WTC11 (cell line): ENCODE data around the gene IP6K2. TPM values are rescaled to one million over a fixed set of nuclear protein-coding genes. Genes with fewer than 3 reads are reported as not detected.

Source experiments
- ATF2 ChIP-seq: sonication (generic); formaldehyde crosslinking; IDR thresholded peaks from 2 replicates; pipeline ENCODE4 v1.8.1; 2022; ENCODE audit warnings: low read depth, missing genetic modification reagents, borderline replicate concordance
- ATF6 ChIP-seq: sonication (generic); formaldehyde crosslinking; IDR thresholded peaks from 2 replicates; pipeline ENCODE4 v1.8.1; 2023; ENCODE audit warnings: mild to moderate bottlenecking, missing genetic modification reagents
- CTCF ChIP-seq: fragments of 200-600 bp; IDR thresholded peaks from 2 replicates; pipeline ENCODE4 v1.8.0; 2022; ENCODE audit warnings: antibody characterized with exemption
- E2F5 ChIP-seq: sonication (generic); formaldehyde crosslinking; IDR thresholded peaks from 2 replicates; pipeline ENCODE4 v1.8.1; 2022; ENCODE audit warnings: mild to moderate bottlenecking, moderate library complexity, missing genetic modification reagents
- ELF4 ChIP-seq: sonication (generic); formaldehyde crosslinking; IDR thresholded peaks from 2 replicates; pipeline ENCODE4 v1.8.1; 2022; ENCODE audit warnings: low read depth, mild to moderate bottlenecking, moderate library complexity, missing genetic modification reagents
- EMX1 ChIP-seq: fragments of 250-450 bp; sonication (Bioruptor Pico); IDR thresholded peaks from 2 replicates; pipeline ENCODE4 v1.8.0; 2021; ENCODE audit warnings: mild to moderate bottlenecking
- FOXK1 ChIP-seq: sonication (generic); formaldehyde crosslinking; IDR thresholded peaks from 2 replicates; pipeline ENCODE4 v1.8.0; 2022; ENCODE audit warnings: mild to moderate bottlenecking, moderate library complexity, missing genetic modification reagents
- GTF2I ChIP-seq: fragments of 250-450 bp; sonication (Bioruptor Pico); conservative IDR thresholded peaks from 2 replicates; pipeline ENCODE4 v1.4.0; 2021; ENCODE audit warnings: mild to moderate bottlenecking
- HMGA2 ChIP-seq: fragments of 250-450 bp; sonication (Bioruptor Pico); IDR thresholded peaks from 2 replicates; pipeline ENCODE4 v1.4.0; 2021; ENCODE audit warnings: mild to moderate bottlenecking, moderate library complexity
- IRF1 ChIP-seq: sonication (generic); formaldehyde crosslinking; IDR thresholded peaks from 2 replicates; pipeline ENCODE4 v1.8.0; 2023; ENCODE audit warnings: missing genetic modification reagents
- MYBL2 ChIP-seq: sonication (generic); formaldehyde crosslinking; IDR thresholded peaks from 2 replicates; pipeline ENCODE4 v1.8.1; 2023; ENCODE audit warnings: mild to moderate bottlenecking, moderate library complexity, missing genetic modification reagents
- NFATC4 ChIP-seq: fragments of 250-450 bp; sonication (Bioruptor Pico); IDR thresholded peaks from 2 replicates; pipeline ENCODE4 v1.9.0; 2021; ENCODE audit warnings: mild to moderate bottlenecking
- NFE2L1 ChIP-seq: sonication (generic); formaldehyde crosslinking; IDR thresholded peaks from 2 replicates; pipeline ENCODE4 v1.8.1; 2023; ENCODE audit warnings: missing genetic modification reagents
- NFYB ChIP-seq: sonication (generic); formaldehyde crosslinking; conservative IDR thresholded peaks from 2 replicates; pipeline ENCODE4 v1.8.0; 2022; ENCODE audit warnings: low read depth, missing genetic modification reagents
- SMAD3 ChIP-seq: sonication (generic); formaldehyde crosslinking; IDR thresholded peaks from 2 replicates; pipeline ENCODE4 v1.8.0; 2022; ENCODE audit warnings: missing genetic modification reagents, mild to moderate bottlenecking, borderline replicate concordance
- SOX15 ChIP-seq: fragments of 250-450 bp; sonication (Bioruptor Pico); IDR thresholded peaks from 2 replicates; pipeline ENCODE4 v1.9.0; 2021; ENCODE audit warnings: mild to moderate bottlenecking
- SP1 ChIP-seq: sonication (generic); formaldehyde crosslinking; conservative IDR thresholded peaks from 2 replicates; pipeline ENCODE4 v1.8.1; 2022; ENCODE audit warnings: missing genetic modification reagents
- TP53 ChIP-seq: sonication (generic); formaldehyde crosslinking; IDR thresholded peaks from 2 replicates; pipeline ENCODE4 v1.8.1; 2023; ENCODE audit warnings: mild to moderate bottlenecking, missing genetic modification reagents
- ZBTB43 ChIP-seq: sonication (generic); formaldehyde crosslinking; IDR thresholded peaks from 2 replicates; pipeline ENCODE4 v1.8.1; 2023; ENCODE audit warnings: mild to moderate bottlenecking, missing genetic modification reagents
- ZMAT4 ChIP-seq: fragments of 250-450 bp; sonication (Bioruptor Pico); IDR thresholded peaks from 2 replicates; pipeline ENCODE4 v1.9.0; 2021; ENCODE audit warnings: mild to moderate bottlenecking
- ZNF121 ChIP-seq: sonication (generic); formaldehyde crosslinking; IDR thresholded peaks from 2 replicates; pipeline ENCODE4 v1.8.0; 2023; ENCODE audit warnings: missing genetic modification reagents
- ZNF281 ChIP-seq: sonication (generic); formaldehyde crosslinking; IDR thresholded peaks from 2 replicates; pipeline ENCODE4 v1.8.0; 2023; ENCODE audit warnings: mild to moderate bottlenecking, missing genetic modification reagents
- ZNF532 ChIP-seq: fragments of 250-450 bp; sonication (Bioruptor Pico); IDR thresholded peaks from 2 replicates; pipeline ENCODE4 v1.9.0; 2021; ENCODE audit warnings: mild to moderate bottlenecking, borderline replicate concordance
- ZNF671 ChIP-seq: fragments of 250-450 bp; sonication (Bioruptor Pico); IDR thresholded peaks from 2 replicates; pipeline ENCODE4 v1.8.0; 2021; ENCODE audit warnings: mild to moderate bottlenecking
- total RNA-seq: library from RNA; stranded (reverse); gene quantifications from 3 replicates; pipeline ENCODE4 v1.2.3, GENCODE V29; 2021

Gene IP6K2
- total RNA-seq, 1 experiment from 2014 or later, result 123 TPM

- TF ChIP-seq ATF6 (CRISPR knock-in tag), result peak; percentile 98
- TF ChIP-seq ZNF671 (CRISPR knock-in tag), result no peak
- peak; percentile 95 for TF ChIP-seq ZNF121 (CRISPR knock-in tag)
- TF ChIP-seq E2F5, result peak; percentile 99
- peak; percentile 100 for TF ChIP-seq NFE2L1 (CRISPR knock-in tag)
- TF ChIP-seq TP53 (CRISPR knock-in tag), result peak; percentile 100
- no peak for TF ChIP-seq GTF2I (CRISPR knock-in tag)
- TF ChIP-seq SP1 (CRISPR knock-in tag), result peak; percentile 97
- peak; percentile 100 for TF ChIP-seq SMAD3
- TF ChIP-seq ZMAT4 (CRISPR knock-in tag), result no peak
- no peak; the same call in 1 of the 2 replicates for TF ChIP-seq HMGA2 (CRISPR knock-in tag)
- peak; percentile 100 for TF ChIP-seq ELF4 (CRISPR knock-in tag)
- TF ChIP-seq ZNF281, result peak; percentile 100
- no peak for TF ChIP-seq CTCF
- TF ChIP-seq NFYB (CRISPR knock-in tag), result peak; percentile 82
- no peak for TF ChIP-seq ZNF532 (CRISPR knock-in tag)
- TF ChIP-seq NFATC4, result no peak
- peak; percentile 99 for TF ChIP-seq MYBL2 (CRISPR knock-in tag)
- TF ChIP-seq FOXK1, result peak; percentile 100
- TF ChIP-seq ZBTB43 (CRISPR knock-in tag), result peak; percentile 100
- peak; percentile 100 for TF ChIP-seq IRF1 (CRISPR knock-in tag)
- no peak for TF ChIP-seq EMX1
- TF ChIP-seq SOX15 (CRISPR knock-in tag), result no peak
- peak; percentile 94 for TF ChIP-seq ATF2 (CRISPR knock-in tag)
These were observed 55.4 kb downstream of the IP6K2 start (continued) for GRCh38 chr3:48661501-48662144.
